Fibroblast of mammary gland (primary cell): ENCODE data around the gene IGHMBP2.

Experiments
- DNase-seq: peaks from one replicate; pipeline ENCODE4 v3.0.0-alpha.2; 2010; ENCODE audit warnings: low read depth
- H3K4me3 ChIP-seq: 2 replicates; pipeline ENCODE4 v1.5.1; 2011; ENCODE audit warnings: low read depth, mild to moderate bottlenecking, low read length, moderate library complexity; ENCODE audit not compliant: control insufficient read depth
- CTCF ChIP-seq: conservative IDR thresholded peaks from 2 replicates; pipeline ENCODE4 v1.5.1; 2011; ENCODE audit warnings: low read depth, low read length, inconsistent platforms; ENCODE audit not compliant: control insufficient read depth, insufficient read depth

Gene IGHMBP2

GRCh38 chr11:68934666-68935065, 31.0 kb downstream of the IGHMBP2 start:
- TF ChIP-seq CTCF = no peak
- no peak for DNase-seq
- no peak overlapping the region for H3K4me3 ChIP-seq

- H3K4me3 ChIP-seq = no peak overlapping the region
- TF ChIP-seq CTCF = no peak
- DNase-seq = no peak
Measured at GRCh38 chr11:68935066-68935465, 31.4 kb downstream of the IGHMBP2 start.

GRCh38 chr11:68935516-68936357, 32.0 kb downstream of the IGHMBP2 start:
- no peak for TF ChIP-seq CTCF
- DNase-seq = no peak
- no peak overlapping the region for H3K4me3 ChIP-seq

- TF ChIP-seq CTCF = no peak
- no peak for DNase-seq
- H3K4me3 ChIP-seq = no peak overlapping the region
Measured at GRCh38 chr11:68936358-68936636, 32.6 kb downstream of the IGHMBP2 start.

- TF ChIP-seq CTCF = no peak
- no peak overlapping the region for H3K4me3 ChIP-seq
- no peak for DNase-seq
Measured at GRCh38 chr11:68936676-68937620, 33.3 kb downstream of the IGHMBP2 start.

- no peak overlapping the region for H3K4me3 ChIP-seq
- no peak for DNase-seq
- TF ChIP-seq CTCF = no peak
Measured at GRCh38 chr11:68938088-68938487, 34.4 kb downstream of the IGHMBP2 start.
